Right lung (tissue), 5 donors: ENCODE results near the gene SRRM4. TPM values are rescaled to one million over a fixed set of nuclear protein-coding genes. Genes with fewer than 3 reads are reported as not detected.
A peak's percentile ranks its signal among the peaks of the same experiment; 100 is the strongest.
"Not testable (repeated sequence)": the region's sequence is repeated elsewhere in the genome, so short reads cannot be mapped to it uniquely, and the experiment has no call there.

Experiments
- DNase-seq, 2 donors: peaks; one replicate each; pipeline ENCODE4 v3.0.0-alpha.2; 2013
- polyA plus RNA-seq, 5 donors: library from polyadenylated mRNA; unstranded; fragments of 120-200 nt; gene quantifications; one replicate each; pipeline versions ENCODE4 v1.2.1 to v1.2.3, GENCODE V29; 2013; ENCODE audit warnings: inconsistent platforms in 1 of 5, low replicate concordance in 1 of 5; ENCODE audit not compliant: insufficient read length in 5 of 5, insufficient read depth in 1 of 5

SRRM4 gene
- polyA plus RNA-seq, 5 donors = 0.23 to 0.48 (median 0.45) TPM

- peak; percentile 26 to 36 for DNase-seq
These were observed 27.4 kb downstream of the SRRM4 start for GRCh38 chr12:119008691-119009221.

- no peak for DNase-seq
These were observed 29.9 kb downstream of the SRRM4 start for GRCh38 chr12:119011231-119011630.

GRCh38 chr12:119012179-119012578, 30.8 kb downstream of the SRRM4 start:
- no peak for DNase-seq

DNA sequence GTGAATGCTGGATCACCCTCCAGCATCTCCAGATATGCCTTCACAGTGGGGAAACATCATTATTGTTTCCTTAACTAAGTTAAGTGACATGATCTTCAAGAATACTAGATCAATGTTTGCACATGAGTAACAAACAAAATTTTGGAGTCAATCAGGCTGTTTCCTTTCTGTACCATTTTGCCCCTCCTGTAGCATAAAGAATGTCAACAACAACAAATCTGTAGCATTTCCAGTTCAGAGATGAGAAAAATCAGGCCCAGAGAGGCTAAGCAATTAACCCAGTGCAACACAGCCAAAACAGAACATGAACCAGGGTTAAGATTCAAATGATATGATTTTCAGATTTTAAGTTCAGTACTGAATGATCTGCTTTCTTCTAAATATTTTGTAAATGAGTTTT, 31.7 kb downstream of the SRRM4 start:
- no peak for DNase-seq

DNA sequence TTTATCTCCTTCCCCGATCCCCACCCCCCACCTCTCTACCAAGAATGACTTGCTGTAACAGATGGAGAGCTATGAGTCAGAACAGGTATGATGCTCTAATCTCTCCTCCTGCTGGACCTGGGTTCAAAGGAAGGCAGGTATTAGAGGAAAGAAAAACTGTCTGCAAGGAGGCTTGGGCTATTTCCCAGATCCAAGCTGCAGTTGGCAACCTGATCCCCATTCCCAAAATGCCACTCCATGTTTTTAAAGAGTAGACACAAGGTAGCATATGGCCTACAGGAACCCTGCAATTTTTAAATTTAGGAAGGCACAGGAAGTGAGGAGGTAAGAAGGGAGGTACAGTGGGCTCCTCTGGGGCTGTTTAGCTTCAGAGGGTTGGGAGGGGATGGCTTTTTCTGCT, 33.0 kb downstream of the SRRM4 start:
- no peak for DNase-seq

DNA sequence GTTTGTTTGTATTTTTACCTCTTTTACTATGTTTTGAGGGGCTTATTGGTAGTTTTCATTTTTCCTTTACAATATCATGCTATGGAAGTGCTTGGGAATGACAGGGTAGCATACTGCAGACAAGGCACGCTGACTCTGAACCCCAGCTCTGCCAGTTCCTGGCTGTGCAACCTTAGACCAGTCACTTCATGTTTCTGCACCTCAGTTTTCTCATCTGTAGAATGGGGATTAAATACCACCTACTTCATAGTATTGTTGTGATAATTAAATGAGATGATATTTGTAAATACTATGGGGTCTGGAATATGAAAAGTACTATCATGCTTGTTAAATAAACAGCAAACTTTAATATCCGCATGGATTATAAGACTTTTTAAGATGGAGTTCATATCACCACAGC, 35.4 kb downstream of the SRRM4 start:
- no peak for DNase-seq

DNA sequence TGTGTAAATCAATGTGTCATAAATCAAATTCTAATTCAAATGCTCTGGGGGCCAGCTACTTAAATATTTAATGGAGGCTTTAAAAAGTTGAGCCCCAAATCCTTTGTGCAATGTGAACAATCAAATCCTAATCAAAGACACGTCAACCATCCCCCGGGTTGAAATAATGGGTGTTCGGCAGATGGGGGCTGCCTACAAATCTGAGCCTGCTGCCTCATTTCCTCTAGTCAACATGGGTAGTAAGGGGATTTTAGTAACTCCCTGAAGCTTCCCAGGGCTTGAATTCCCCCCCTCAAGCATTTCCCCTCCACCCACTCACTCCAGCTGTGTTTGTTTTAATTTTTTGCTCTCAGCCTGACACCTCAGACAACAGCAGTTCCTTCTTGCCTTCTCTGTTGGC, 37.8 kb downstream of the SRRM4 start:
- no peak for DNase-seq

DNA sequence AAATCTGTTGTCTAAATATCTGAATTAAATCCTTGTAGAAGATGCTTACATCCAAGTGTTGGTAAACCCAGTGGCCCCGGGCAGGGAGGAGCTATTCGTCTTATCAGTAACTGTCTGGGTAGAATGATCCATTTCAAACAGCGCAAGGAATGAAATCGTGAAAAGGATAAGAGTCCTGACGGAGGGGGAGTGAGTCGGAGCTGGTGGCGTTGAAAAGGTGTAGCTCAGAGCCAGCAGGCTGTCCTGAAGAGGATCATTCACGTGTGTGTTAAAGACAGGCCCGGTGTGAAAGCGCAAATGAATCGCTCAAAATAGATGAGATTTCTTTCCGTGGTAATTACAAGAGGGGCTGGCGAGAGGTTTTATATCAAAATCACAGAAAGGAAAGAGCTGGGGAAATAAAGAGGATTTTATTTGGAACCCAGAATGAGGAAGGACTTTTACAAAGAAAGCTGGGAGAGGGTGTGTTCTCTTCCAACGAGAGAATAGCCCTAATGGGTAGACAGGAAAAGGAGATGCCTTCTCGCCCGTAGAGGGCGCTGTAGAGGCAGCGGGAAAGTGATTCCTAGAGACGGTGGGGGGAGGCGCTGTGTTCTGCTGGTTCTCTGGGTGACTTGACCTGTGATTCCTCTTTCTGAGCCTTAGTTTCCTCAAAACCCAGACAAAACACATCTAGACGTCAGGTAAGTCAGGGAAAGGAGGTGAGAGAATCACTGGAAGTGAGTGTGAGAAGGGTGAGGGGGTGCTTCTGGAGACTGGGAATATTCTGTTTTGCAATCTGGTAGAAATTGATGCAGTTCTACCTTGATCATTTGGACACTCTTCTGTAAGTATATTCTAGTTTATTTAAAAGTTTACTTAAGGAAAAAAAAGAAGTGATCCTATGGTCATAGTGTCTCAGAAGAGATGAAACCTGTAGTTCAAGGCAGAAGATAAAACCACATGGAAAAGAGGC, 39.3 kb downstream of the SRRM4 start:
- no peak for DNase-seq

- no peak for DNase-seq
These were observed 43.0 kb downstream of the SRRM4 start for GRCh38 chr12:119024356-119024755.

GRCh38 chr12:119025786-119026185, 44.4 kb downstream of the SRRM4 start:
- DNase-seq = no peak

GRCh38 chr12:119033332-119033731, 52.0 kb downstream of the SRRM4 start:
- not testable (repeated sequence) for DNase-seq

DNA sequence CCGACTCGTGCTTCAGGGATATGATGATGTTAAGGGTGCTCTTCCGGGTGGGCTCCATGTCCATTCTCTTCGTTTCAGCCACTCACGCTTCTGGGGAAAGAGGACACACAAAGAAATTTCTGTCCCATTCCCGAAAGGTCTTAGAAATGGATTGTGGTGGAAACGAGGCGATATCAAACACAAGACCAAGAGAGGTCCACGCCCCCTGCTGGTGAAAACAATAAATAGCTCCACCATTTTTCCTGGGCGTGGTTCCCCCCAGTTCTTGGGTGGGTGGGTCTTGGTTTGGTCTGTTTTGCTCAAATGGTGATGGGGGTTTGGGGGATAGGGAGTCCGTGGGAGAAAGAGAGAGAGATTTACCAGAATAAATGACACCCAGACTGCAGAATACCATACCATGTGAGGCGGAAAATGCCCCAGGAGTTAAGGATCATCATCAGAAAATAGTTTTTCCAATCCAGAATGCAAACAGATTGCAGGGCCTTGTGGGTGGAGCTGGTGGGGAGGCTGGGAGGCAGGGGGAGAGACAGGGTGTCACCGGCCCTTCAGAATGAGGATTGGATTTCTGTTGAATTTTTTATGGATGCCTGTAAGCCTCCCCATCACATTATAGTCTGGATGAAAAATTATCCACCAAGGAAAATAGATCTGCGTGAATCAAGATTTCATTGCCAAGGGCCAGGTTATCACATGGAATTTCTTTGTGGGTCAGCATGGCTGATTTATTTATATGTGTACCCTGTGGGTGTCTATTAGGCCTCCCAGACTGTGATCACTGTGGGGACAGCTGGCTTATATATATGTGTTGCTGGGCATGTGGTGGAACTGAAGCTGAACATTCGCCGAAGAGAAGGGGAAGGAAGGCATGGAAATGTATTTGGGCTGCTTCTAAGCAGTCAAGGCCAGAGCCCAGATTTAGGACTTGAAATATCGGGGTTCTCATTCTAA, 55.8 kb downstream of the SRRM4 start:
- DNase-seq = peak in 1 of 2 donors; percentile 9

- no peak for DNase-seq
These were observed 62.8 kb downstream of the SRRM4 start for GRCh38 chr12:119044094-119044493.

DNA sequence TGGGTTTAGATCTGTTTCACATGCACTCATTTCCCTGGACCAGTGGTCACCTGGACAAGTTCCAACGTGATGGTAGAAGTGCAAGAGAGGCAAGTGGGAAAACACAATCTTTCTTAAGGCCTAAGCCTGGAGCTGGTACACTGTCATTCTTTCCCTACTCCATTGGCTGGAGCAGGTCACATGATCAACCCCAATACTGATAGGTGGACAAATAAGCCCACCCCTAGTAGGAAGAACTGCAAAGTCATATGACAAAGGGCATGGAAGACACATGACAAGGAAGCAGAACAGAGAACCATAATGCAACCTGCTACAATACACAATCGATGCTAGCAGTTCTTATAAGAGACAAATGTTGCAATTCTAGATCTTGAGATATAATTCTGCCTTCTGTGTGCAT, 66.3 kb downstream of the SRRM4 start:
- DNase-seq = no peak

GRCh38 chr12:119050663-119051062, 69.3 kb downstream of the SRRM4 start:
- DNase-seq = no peak

GRCh38 chr12:119051474-119051873, 70.1 kb downstream of the SRRM4 start:
- DNase-seq = no peak

DNA sequence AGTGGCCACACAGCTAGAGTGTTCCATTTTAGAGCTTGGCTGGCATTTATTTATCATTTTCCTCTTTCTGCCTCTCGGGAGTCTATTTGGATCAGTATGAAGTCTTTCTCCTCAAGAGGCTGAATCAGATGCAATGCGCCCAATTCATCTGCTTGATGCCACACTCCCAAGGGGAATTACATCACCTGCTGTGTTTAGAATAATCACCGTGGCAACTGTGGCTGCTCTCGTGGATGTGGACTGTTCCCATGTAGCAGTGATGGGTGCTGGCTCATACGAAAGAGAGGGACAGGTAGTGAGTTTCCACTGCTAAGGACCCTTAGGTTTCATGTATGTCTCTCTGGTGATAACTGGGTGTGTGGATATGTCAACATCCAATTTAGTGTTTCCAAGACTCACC, 70.7 kb downstream of the SRRM4 start:
- no peak for DNase-seq

GRCh38 chr12:119055977-119056376, 74.6 kb downstream of the SRRM4 start:
- no peak for DNase-seq

GRCh38 chr12:119060847-119061796, 79.8 kb downstream of the SRRM4 start:
- DNase-seq = peak; percentile 34 to 57

GRCh38 chr12:119068129-119068856, 87.0 kb downstream of the SRRM4 start:
- DNase-seq = no peak
